Measurements from ENCODE around the gene LAYN.

- TF ChIP-seq SMAD4 (CRISPR knock-in tag; IDR thresholded peaks at IDR 0.05): no peak
- no peak for TF ChIP-seq ZNF416 (CRISPR knock-in tag; IDR thresholded peaks at IDR 0.05)
- TF ChIP-seq CTCF (IDR thresholded peaks at IDR 0.05): no peak
These were observed 8.8 kb downstream of the LAYN start for GRCh38 chr11:111549196-111549868.
